OCI-LY1 (cell line): ENCODE data around the gene CNTROB.

ENCODE experiments used
- EZH2 ChIP-seq: fragments of 200-600 bp; sonication (generic), shearing (Covaris generic); IDR thresholded peaks from 2 replicates; pipeline ENCODE4 v1.8.0; 2017; ENCODE audit warnings: borderline replicate concordance, mixed run types, mild to moderate bottlenecking, antibody characterized with exemption, low read length, moderate library complexity, mixed read lengths
- TF ChIP-seq, protein P1 (sequence below): fragments of 200-600 bp; sonication (generic), shearing (Covaris generic); IDR thresholded peaks from 2 replicates; pipeline ENCODE4 v1.5.1; 2017; ENCODE audit warnings: mild to moderate bottlenecking, antibody characterized with exemption, low read length, moderate library complexity, mixed read lengths

GRCh38 chr17:7967751-7968150, 35.7 kb downstream of the CNTROB start:
- TF ChIP-seq, protein P1, sequence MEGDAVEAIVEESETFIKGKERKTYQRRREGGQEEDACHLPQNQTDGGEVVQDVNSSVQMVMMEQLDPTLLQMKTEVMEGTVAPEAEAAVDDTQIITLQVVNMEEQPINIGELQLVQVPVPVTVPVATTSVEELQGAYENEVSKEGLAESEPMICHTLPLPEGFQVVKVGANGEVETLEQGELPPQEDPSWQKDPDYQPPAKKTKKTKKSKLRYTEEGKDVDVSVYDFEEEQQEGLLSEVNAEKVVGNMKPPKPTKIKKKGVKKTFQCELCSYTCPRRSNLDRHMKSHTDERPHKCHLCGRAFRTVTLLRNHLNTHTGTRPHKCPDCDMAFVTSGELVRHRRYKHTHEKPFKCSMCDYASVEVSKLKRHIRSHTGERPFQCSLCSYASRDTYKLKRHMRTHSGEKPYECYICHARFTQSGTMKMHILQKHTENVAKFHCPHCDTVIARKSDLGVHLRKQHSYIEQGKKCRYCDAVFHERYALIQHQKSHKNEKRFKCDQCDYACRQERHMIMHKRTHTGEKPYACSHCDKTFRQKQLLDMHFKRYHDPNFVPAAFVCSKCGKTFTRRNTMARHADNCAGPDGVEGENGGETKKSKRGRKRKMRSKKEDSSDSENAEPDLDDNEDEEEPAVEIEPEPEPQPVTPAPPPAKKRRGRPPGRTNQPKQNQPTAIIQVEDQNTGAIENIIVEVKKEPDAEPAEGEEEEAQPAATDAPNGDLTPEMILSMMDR: no peak
- no peak for TF ChIP-seq EZH2
